Embryonic facial prominence (tissue), 1 donor: ENCODE results near the gene ZNF774.
"Not testable (repeated sequence)": the region's sequence is repeated elsewhere in the genome, so short reads cannot be mapped to it uniquely, and the experiment has no call there.

Experiments
- DNase-seq: peaks from one replicate; pipeline ENCODE4 v3.0.0-alpha.2; 2016; ENCODE audit errors: extremely low spot score

Gene ZNF774

DNA sequence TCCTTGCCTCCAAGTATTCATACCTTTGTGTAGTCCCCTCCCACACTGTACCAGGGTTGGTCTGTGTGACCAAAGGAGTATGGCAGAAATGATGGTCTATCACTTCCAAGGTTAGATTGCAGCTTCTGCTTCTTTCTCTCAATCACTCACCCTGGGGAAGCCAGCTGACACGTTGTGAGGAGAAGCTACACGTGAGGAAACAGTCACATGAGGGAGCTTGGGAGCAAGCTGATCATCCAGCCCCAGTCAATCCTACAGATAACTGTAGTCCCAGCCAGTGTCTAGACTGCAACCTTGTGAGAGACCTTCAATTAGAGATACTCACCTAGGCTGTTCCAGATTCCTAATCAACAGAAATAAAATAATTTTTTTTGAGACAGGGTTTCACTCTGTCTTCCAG is 6.2 kb upstream of the ZNF774 start:
- DNase-seq, result no peak

DNA sequence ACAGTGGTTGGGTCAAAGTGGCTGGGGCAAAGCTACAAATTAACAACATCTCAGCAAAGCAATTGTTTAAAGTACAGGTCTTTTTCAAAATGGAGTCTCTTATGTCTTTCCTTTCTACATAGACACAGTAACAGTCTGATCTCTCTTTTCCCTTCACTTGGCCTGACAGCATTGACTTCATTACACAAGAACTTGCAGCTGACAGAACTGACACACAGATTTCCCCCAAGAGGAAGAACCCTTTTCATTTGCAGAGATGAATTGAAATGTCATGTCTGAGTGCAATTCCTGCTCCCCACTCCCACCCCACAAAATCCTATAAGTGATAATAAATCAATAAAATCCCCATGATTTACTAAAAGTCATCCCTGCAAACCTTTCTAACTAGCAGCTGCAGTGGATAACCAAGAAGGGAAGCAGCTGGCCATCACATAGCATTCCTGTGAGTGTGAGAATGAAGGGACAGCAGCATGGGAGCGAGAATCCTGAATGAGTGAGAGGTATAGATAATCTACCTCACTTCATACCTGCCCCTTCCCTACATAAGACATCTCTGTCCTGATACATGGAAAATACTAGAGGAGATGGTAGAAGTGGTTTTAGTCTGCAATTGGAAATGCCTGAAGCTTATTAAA is 4.5 kb upstream of the ZNF774 start:
- DNase-seq, result not testable (repeated sequence)

DNA sequence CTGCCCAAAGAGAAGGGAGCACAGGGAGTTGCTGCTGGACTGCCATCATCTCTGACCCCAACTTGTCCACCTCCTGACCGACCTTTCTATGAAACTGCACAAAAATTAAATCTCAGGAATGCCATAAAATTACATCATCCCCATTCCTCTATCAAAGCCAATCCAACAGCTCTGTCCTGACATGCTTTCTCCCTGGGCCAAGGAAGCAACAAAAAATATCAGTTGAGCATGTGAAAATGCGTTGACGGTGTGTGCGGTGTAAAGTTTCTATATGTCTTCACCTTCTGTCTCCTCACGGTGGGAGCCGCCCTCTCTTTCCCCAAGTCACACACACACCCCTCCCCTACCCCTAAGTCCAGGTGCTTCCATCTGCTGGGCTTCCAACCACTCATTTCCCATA is 3.6 kb upstream of the ZNF774 start:
- DNase-seq, result no peak

DNA sequence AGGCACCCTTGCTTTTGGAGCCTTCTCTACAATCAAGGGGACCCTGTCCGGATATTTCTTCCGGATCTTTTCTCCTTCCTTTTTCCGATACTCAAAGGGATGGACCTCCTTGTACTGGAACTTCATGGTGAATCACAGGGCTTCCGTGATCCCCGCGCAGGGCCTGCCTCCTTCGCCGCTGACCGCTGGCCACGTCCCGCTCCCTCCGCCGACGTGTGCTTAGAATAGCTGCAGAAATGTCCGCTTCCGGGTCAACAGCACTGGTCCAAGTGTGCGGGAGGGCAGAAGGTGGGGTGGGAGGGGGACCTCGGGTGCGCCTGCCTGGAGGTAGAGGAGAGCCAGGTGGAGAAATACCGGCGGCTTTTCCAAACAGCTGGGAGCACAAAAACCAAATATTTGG is 3.0 kb upstream of the ZNF774 start:
- no peak for DNase-seq

DNA sequence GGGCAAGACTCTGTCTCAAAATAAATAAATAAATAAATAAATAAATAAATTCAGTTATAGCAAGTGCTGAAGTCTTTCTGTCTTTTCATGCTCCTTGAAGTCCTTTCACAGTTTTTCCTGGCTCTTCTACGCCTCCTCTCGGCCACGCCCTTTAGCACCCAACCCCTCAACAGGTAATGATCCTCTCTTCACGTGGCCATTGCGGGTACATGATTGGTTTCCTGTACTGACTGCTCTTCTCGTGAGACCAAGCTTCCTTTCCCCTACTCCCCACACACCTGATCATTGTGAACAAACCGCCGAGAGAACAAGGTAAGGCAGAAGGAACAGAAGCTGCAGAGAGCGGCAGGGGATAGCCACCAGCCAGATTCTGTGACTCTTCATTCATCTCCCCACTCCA is 2.3 kb upstream of the ZNF774 start:
- DNase-seq, result no peak

DNA sequence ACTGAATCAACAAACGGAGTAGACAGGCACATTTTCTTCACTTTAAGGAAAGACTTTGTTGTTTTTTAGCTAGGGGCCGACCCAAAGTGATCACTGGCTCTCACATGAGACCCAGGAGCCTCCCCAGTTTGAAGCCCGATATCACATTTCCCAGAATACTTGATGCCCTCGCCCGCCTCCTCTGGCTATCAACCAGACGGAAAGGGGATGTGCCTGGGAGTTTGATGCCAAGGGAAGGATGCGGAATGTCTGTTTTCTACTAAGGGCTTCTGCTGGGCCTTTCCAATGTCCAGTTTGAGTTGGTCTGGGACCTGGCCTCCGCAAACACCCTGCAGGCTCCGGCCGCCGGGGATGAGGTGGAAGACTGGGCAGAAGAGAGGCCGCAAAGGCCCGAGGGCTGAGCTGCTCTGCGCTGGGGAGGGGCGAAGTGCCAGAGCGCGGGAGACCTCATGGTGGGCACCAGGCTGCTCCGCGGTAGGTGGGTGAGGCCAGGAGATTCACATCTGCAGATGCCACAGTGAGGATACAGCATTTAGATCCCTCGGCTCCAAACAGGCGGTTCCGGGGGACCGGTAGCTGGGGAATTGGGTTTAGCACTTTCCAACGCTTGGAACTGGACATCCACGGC is 491 bp upstream of the ZNF774 start:
- DNase-seq, result no peak

DNA sequence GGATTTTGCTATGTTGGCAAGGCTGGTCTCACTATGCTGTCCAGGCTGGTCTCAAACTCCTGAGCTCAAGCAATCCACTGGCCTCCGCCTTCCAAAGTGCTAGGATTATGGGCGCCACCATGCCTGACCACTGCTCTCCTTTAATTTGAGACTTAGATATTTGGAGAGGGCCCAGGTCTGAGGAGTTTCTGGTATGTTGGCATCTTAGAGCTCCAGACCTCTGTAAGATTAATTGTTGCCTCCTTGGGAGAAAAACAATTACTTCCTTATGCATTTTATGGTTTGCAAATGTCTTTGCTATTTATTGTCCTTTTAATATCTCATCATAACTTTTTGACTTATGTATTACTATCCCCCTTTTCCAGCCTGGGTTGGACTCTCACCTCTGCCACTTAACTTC is 2.9 kb downstream of the ZNF774 start:
- no peak for DNase-seq

DNA sequence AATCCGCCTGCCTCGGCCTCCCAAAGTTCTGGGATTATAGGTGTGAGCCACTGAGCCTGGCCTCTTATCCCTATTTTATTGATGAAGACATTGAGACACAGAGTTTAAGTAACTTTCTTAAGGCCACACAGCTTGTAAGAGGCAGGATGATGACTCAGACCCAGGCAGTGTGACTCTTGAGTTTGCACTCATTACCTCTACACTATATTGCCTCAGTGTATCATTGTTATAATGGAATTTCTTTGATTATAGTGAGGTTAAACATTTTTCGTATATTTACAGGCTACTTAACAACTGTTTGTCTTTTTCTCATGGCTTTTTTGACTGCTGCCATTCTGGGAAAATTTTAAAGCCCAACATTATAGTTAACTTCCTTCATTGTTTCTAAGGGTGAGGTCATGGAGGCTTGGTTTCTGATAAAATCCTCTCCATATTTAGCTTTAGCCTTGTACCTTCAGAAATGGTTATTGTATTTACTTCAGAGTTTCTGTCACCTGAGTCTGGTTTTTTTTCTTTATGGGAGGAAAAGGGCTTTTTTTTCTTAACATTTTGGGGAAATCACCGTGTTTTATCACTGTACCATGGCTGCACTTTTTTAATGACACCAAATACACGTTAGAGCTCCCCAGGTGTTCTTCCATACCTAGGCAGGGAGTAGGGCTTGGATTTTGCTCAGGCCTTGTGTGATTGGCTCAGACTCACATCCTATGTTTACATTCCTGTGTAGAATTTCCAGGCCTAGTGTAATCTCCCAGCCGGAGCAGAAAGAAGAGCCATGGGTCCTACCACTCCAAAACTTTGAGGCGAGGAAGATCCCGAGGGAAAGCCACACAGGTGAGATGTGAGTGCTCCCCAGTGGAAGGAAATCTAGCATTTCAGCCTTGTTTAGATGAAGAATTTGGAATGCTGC is 6.3 kb downstream of the ZNF774 start:
- DNase-seq, result no peak

DNA sequence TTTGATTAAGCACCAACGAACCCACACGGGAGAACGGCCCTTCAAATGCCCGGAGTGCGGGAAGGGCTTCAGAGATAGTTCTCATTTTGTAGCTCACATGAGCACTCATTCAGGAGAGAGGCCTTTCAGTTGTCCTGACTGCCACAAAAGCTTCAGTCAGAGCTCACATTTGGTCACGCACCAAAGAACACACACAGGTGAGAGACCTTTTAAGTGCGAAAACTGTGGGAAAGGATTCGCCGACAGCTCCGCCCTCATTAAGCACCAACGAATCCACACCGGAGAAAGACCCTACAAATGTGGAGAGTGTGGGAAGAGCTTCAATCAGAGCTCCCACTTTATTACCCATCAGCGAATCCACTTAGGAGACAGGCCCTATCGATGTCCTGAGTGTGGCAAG is 8.7 kb downstream of the ZNF774 start:
- DNase-seq, result no peak

DNA sequence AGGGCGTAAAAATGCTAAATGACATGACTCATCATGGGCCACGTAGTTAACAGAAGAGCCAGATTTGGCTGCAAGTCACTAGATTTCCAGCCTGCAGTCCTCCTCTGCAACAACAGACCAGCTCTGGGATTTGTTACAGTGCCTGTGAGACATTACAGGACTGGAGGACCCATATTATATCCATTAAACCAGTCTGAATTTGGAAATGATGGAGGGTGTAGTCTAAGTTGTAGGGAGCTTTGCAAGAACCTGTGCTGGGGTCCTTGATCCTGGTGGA is 10.8 kb downstream of the ZNF774 start:
- DNase-seq, result no peak

DNA sequence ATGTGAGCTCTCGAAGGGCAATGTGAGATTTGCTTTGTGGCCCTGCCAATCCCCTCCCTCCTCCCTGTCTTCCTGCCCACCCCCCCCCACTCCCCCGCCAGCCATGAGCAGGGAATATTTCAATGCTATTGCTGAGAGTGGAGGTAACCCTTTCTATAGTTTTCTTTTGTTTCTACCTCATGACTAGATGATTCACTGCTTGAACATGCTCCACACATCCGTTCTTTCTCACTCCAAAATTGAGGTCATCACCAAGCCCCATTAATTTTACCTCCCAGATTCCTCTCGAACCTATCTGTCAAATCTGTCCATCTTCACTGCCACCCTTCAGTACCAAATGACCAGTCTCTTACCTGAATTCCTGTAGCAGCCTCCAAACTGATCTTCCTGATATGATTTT is 12.2 kb downstream of the ZNF774 start:
- DNase-seq, result no peak

DNA sequence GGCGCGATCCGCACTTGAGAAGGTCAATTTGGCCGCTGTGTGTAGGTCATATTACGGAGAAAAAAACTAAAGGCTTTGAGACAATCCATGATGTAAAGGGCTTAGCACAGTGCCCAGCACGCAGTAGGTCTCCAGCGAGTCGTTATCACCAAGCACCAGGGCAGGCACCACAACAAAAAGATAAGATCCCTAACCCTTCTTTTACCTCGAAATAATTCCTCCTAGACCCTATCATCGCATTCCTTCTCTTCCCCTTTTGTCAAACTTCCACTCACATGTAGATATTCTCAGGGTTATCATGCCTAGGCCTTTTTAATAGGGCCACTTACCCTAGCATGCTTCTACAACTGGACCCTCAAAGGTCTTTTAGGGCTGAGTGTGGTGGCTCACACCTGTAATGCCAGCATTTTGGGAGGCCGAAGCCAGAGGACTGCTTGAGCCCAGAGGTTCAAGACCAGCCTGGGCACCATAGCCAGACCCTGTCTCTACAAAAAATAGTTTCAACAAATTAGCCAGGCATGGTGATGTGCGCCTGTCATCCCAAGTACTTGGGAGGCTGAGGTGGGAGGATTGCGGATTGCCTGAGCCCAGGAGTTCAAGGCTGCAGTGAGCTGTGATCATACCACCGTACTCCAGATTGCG is 13.5 kb downstream of the ZNF774 start:
- DNase-seq, result no peak

DNA sequence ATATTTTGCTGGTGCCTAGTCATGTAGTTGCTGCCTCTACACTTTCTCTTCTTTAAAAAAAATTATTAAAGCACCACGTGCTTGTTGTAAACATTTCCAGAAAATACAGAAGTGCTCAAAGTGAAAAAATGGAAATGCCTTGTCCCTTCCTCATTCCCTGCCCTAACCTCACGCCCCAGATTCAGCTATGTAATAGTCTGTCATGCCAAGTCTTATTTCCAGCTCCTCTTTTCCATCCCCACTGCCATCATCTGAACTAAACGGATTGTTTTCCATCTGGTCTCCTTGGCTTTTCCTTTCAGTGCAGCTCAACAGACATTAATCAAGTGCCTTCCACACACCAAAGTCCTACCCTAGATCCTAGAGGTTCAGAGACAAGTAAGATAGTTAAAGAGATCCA is 15.5 kb downstream of the ZNF774 start:
- no peak for DNase-seq

DNA sequence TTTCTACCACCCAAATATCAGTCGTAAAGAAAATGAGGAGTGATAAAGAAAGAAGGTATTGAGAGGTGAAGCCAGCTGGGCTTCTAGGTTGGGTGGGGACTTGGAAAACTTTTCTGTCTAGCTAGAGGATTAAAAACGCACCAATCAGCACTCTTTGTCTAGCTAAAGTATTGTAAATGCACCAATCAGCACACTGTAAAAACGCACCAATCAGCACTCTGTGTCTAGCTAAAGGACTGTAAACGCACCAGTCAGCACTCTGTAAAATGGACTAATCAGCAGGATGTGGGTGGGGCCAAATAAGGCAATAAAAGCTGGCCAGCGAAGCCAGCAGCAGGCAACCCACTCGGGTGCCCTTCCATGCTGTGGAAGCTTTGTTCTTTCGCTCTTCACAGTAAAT is 23.0 kb downstream of the ZNF774 start:
- DNase-seq, result no peak

DNA sequence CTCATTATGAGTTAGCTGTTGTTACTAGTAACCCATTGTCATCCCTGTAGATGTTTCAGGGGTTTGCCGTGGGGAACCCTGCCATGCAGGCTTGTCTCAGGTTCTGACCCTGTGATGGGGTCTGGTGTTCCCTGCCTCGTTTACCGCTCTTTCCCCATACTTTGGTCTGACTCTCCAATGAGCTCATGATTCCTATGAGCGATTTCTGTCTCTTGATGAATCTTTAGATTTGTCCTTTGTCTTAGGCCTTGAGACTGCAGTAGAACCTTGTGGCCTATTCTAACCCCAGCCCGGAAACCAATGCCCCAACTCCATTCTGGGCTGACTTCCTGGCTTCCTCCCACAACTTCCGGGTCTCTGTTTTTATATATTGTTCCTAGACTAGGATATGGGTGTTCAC is 24.7 kb downstream of the ZNF774 start:
- DNase-seq, result no peak

DNA sequence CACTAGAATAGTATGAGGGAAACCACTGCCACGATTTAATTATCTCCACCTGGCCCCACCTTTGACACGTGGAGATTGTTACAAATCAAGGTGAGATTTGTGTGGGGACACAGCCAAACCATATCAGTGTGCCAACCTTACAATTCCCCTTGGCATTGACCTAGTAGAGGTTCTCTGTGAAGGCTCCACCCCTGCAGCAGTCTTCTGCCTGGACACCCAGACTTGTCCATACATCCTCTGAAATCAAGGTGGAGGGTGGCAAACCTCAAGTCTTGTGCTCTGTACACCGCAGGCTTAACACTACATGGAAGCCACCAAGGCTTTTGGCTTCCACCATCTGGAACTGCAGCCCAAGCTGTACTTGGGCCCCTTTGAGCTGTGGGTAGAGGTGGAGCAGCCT is 27.2 kb downstream of the ZNF774 start:
- no peak for DNase-seq

DNA sequence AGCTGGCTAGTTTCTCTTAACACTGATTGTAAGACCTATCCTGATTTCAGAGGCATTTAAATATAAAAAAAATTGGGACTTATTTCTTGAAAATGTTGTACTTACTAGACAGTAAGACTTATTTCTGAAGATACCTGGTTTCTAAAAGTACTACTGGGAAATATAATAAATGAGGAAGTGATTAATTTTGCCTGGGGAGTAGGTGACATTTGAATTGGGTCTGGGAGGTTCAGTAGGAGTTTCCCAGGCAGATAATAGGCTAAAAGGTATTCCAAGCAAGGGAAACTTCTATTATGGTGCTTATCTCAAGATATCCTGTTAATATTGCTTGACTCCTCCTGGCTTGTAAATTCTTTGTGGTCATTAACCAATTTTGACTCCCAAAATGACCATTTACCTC is 29.4 kb downstream of the ZNF774 start:
- no peak for DNase-seq

DNA sequence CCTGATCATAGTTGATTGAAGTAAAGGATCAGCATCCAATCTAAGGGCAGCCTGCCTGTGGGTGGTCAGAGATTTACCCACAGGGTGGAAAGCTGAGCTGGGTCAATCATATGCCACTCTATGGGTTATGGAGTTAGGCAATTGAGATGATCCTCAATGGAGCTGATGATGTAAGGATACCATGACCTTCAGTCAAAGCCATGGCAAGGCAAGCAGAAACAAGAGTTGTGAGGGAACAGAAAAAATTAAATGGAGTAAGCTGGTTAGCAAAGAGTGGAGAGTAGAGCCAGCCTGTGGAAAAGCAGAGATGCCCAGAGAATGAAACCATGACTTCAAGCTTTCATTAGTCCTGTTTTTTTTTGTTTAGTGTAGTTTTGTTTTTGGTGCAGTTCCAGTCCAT is 30.2 kb downstream of the ZNF774 start:
- DNase-seq, result no peak

DNA sequence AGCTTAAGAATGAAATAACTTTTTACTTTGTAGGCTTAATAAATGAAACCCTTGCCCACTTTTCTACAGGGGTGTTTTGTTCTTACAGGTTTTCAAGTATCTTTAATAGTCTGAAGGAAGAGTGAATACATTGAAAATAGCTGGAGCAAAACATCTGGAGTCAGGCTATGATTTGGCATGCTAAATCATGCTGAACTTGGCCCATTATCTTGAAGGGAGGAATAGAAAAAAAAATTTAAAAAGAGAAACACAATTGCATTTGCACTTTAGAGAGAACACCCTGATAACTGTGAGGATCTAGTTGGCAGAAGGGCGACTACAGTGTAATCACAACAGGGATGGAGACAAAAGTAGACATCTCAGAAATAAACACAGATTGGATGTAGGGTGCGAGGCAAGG is 34.1 kb downstream of the ZNF774 start:
- no peak for DNase-seq

DNA sequence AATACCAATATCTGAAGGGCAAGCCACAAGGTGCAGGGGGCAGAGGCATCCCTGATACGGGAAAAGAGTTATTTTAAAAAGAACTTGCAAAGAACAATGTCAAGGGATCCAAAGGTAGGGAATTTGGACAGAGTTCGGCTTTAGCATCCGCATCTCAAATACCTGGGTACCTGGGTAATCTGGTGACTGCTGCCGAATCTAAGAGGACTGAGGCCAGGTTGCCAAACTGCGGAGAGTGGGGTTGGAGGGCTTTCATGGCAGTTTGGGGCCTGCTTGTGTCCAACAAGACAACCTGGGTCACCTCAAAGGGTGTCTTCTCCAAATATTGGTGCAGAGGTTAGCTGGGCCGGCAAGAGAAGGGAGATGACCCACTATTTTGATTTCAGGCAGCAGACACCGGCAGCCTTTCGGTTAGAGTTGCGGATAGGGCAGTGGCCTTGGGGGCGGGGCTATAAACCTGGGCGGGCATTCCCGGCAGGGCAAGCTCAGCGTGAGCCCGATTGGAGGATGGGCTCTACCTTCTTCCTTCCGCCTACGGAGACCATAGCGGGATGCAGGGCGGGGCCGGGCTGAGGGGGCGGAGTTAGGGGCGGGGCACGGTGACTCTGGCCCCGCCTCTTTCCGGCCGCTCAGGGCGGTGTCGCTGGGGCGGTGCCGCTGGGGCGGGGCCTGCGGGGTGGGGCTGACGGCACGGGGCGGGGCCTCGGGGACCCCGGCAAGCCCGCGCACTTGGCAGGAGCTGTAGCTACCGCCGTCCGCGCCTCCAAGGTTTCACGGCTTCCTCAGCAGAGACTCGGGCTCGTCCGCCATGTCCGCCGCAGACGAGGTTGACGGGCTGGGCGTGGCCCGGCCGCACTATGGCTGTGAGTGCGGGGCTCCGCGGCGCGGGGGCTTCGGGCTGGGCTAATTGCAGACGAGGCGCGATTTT is 35.7 kb downstream of the ZNF774 start, which contains the start of gene IQGAP1:
Gene IQGAP1, plus strand, starts transcription at position 709 of the 928 bp plus-strand sequence. Its CDS starts 100 bp downstream, at position 809.
- peak; percentile 91 for DNase-seq
